Stimulated activated CD4-positive, alpha-beta T cell treated with anti-CD3 and anti-CD28 coated beads, Interleukin-15, amount 100 ng/mL, for 48 hours (primary cell): ENCODE data around the gene TBC1D14.

ENCODE experiments used
- DNase-seq, 2 donors: peaks; one replicate each; pipeline ENCODE4 v3.0.0-alpha.2; 2020; ENCODE audit warnings: low read depth in 2 of 2

Gene TBC1D14, protein sequence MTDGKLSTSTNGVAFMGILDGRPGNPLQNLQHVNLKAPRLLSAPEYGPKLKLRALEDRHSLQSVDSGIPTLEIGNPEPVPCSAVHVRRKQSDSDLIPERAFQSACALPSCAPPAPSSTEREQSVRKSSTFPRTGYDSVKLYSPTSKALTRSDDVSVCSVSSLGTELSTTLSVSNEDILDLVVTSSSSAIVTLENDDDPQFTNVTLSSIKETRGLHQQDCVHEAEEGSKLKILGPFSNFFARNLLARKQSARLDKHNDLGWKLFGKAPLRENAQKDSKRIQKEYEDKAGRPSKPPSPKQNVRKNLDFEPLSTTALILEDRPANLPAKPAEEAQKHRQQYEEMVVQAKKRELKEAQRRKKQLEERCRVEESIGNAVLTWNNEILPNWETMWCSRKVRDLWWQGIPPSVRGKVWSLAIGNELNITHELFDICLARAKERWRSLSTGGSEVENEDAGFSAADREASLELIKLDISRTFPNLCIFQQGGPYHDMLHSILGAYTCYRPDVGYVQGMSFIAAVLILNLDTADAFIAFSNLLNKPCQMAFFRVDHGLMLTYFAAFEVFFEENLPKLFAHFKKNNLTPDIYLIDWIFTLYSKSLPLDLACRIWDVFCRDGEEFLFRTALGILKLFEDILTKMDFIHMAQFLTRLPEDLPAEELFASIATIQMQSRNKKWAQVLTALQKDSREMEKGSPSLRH

DNA sequence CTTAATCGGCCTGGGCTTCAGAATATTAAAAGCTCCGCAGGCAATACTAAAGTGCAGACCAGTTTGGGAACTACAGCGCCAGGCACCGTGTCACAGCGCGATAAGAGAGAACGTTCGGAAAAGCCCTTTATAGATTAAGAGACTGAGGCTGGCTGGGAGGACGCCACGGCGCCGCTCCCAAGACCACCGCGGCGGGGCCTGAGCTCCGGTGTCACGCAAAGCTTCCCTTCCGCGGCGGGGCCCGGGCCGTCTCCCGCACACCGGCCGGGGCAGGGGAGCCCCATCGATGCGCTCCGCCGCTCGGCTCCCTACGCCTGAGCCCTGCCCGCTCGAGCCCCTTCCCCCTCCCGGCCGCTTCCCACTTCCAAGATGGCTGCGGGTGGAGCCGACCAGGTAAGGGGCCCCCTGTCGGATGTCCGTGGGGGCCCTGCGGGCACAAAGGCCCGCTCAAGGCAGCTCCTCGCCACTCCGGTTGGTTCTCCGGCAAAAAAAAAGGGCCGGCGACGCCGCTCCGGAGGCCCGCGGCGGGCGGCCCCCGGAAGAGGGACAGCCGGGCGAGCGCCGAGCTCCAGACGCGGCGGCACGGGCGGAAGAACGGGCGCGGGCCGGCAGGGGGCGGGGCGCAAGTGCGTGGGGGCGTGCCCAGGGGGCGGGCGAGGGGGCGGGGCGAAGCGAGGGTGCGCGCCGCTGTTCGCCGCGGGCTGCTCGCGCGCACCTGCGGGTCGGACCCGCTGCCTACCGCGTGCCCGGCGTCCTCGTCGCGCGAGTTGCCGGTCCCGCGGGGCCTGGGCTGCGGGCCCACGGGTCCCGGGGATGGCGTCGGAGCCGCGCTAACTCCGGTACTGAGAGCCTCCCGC lies at the start of gene TBC1D14:
Gene TBC1D14 (plus strand): TSS at position 714 of the 857 bp plus-strand sequence. CDS start 13,564 bp downstream, outside the sequence.
- peak; percentile 76 to 80 for DNase-seq

- no peak for DNase-seq
Observed at GRCh38 chr4:6868386-6868785, 41.2 kb upstream of the TBC1D14 start.

DNA sequence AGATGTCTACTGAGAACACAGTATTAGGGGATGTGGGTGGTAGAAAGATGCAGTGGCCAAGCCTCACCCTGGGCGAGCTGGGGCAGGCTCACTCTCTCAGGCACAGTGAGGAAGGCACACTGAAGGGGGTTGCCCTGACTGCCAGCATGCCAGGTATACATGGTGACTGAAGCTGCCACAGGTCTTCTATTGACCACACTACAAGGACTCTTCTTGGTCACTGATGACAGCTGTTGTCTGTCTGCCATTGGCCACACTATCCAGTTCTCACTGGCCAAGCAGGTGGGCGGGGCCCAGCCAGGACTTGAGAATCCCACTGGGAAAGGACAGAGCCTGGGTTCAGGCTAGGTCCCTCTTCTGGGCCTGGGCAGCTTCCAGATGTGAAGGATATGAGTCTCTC lies 39.7 kb upstream of the TBC1D14 start:
- DNase-seq: no peak

- DNase-seq: no peak
Observed at GRCh38 chr4:6873291-6873690, 36.3 kb upstream of the TBC1D14 start.

DNA sequence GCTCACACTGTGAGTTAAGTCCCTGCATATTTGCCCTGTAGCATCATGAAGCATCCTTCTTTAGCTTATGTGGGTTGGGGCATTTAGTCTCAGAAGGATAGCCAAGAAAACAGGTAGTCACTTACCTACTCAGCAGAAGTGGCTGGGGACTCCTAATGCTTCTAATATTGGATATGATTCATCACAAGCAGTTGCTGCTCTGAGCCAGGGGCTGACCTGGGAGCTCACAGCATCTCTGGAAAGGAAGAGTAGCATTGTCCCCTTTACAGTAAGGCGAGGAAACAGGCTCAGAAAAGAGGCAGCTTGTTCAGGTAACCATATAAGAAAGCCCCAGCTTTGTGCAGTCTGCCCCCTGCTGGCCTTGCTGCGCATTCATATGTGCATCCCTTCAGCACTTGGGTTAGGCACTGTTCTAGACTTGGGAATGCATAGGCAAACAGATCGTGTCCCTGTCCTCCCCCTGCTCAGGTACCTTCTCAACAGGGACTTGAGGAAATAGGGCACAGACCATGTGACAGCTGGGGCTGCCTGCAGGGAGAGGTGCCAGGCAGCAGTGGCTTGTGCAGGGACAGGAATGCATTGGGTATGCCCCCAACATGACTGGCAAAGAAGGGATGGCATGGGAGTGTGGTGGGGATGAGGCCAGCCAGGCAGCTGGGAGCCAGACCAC lies 35.7 kb upstream of the TBC1D14 start:
- peak; percentile 59 to 72 for DNase-seq

GRCh38 chr4:6874981-6875380 lies 34.6 kb upstream of the TBC1D14 start:
- DNase-seq: no peak

- no peak for DNase-seq
Observed at GRCh38 chr4:6875431-6875831, 34.2 kb upstream of the TBC1D14 start.

GRCh38 chr4:6876440-6876839 lies 33.2 kb upstream of the TBC1D14 start:
- no peak for DNase-seq

DNA sequence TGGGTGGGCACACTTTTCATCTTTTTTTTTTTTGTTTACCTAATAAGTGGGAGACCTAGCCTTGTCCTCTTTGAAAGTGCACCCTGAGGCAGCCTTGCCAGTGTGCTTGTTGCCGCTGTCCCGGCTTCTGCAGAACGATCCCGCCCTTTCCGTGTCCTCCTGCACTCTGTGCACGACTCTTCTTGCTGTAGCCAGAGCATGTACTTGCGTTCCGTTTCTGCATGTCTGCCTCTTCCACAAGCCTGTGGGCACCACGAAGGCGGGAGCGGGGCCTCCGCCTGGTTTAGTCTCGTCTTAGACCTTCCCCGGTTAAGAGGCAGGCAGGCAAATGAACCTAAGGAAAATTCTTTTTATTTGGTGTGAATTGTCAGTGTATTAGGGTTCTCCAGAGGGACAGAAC lies 32.6 kb upstream of the TBC1D14 start:
- no peak for DNase-seq

GRCh38 chr4:6878451-6879059 lies 31.1 kb upstream of the TBC1D14 start:
- no peak for DNase-seq

GRCh38 chr4:6880691-6881090 lies 28.9 kb upstream of the TBC1D14 start:
- no peak for DNase-seq

DNA sequence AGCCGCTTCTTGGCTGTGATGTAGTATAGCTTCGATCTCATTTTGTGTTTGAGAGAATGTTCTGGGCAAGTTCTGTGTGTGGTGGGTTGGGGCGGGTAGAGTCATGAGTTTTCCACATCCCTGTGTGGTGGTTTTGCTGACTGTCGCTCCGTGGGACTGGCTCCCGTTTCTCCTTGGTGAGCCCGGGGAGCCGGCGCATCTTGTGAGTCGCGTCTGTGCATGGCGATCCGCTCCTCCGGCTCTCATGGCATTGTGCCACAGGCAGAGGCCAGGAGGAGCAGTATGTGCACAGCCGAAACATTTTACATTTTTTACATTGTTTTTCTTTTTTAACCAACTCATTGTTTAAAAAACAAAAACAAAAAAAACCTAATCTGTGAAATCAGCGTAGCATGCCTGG lies 27.7 kb upstream of the TBC1D14 start:
- no peak for DNase-seq

DNA sequence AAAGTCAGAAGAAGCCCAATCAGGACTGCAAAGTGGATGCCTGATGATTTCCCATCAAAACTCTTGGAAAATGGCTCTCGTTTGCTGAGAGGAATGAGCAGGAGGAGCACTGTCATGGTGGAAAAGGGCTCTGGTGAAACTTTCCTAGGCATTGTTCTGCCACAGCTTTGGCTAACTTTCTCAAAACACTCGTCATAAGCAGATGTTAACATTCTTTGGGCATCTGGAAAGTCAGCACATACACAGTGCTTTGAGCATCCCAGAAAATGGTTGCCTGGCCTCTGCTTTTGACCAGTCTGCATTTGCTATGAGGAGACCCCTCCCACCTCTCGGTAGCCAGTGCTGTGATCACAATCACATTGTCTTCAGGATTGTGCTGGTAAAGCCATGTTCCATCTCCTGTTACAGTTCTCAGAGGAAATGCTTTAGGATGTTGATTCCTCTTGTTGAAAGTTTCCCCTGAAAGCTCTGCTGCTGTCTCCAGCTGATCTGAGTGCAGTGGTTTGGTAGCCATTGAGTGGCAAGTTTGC lies 25.2 kb upstream of the TBC1D14 start:
- no peak for DNase-seq

GRCh38 chr4:6885953-6886557 lies 23.6 kb upstream of the TBC1D14 start:
- DNase-seq: no peak

- no peak for DNase-seq
Observed at GRCh38 chr4:6886886-6887285, 22.7 kb upstream of the TBC1D14 start.

DNA sequence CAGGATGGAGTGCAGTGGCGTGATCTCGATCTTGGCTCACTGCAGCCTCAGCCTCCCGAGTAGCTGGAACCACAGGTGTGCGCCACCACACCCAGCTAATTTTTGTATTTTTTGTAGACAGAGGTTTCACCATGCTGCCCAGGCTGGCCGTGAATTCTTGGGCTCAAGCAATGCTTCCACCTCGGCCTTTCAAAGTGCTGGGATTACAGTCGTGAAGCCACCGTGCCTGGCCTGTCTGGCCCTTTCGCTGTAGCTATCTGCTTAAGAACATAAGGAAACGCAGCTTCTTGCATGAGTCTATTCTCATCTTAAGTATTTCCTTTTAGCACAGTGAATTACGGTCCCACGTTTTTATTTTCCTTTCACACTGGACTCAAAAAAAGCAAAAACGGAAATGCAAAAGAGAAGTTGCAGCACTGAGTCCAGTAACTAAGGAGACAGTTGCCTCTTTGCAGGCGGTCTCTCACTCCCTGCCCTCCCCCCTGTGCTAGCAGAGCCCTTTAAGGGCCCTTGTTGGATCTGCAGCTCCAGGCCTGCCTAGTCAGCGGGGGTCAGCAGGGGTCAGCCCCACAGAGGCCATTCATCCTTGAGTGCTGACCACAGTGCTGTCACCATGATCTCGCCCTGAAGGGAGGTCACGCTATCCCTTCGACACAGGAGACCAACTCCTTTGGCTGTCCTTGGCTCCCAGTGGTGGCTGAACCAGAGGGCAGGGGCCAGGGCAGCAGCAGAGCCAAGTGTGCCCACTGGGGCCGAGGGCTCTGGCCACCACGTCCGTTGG lies 21.8 kb upstream of the TBC1D14 start:
- no peak for DNase-seq

DNA sequence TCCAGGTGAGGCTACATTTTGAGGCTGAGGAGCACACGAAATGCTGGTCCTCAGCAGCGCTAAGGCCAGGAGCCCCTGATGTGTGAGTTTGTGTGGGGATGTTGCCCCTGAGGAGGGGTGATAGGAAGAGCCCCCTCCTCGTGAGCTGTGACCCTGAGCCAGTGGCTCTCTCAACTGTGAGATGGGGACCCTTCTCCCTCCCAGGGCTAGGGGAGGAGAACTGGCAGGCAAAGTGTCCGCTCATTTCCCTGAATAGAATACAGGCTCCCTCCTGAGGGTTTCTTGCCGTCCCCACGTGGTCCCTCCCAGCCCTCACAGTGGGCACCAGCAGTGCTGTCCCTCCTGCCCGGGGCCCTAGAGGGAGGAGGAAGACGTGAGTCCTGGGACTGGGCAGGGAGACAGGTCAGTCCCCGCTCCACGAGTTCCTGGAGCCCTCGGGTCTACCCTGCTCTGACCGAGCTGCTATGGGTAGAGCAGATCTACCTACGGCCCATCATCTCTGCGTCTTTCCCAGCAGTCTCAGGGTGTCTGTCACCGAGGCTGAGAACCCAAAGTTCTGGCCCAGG lies 21.0 kb upstream of the TBC1D14 start:
- DNase-seq: no peak

DNA sequence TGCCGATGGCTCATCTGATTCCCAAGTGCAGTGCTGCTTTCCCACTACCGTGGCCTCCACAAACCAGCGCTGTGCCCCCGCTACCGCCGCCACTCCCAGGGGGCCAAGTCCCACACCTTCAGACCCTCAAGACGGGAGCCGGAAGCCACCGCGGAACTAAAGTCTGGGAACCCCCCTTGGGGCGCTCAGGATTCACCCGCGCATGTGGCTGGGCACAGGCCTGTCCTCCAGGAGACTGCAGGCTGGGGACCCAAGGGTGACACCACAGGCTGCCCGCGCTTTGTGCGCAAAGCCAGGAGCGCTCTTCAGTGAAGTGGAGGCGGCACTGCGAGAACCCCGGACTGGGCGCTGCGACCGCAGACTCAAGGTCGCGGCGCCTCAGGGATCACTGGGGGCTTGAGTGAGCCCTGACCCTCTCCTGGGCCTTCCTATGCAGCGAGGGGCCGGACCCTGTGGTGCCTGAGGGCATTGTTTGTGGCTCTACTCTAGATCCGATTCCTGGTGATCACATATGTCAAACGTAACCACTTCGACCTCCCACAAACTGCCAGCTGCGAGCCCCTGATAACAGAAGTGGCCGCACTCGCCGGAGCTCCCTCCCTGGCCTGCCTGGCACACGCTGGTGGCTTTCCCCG lies 20.4 kb upstream of the TBC1D14 start:
- DNase-seq: no peak

GRCh38 chr4:6889736-6890324 lies 19.8 kb upstream of the TBC1D14 start:
- no peak for DNase-seq
